Measurements from ENCODE around the gene SERPINA9.
"Not testable (repeated sequence)": the region's sequence is repeated elsewhere in the genome, so short reads cannot be mapped to it uniquely, and the experiment has no call there.

The SERPINA9 gene

DNA sequence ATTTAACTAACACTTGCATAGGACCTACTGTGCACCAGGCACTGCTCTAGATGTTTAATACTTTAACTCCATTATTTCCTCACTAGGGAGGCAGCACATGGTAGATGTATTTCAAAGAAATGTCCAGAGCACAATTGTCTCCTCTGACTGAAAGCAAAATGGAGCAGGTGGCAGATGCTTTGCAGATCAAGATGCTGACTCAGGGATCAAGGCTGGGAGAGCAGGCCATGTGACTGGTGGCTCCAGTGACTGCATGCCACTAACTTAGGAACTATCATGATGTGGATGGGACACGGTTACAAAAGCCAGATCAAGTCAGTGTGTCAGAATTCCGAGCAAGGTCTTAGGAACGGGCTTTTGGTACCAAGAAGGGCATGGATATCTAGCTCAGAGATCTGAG is 51.6 kb downstream of the SERPINA9 start:
- DNase-seq (ENCODE audit: insufficient read length, low spot score) (no peak), FAIRE-seq (no peak)
- TF ChIP-seq CTCF (IDR thresholded peaks at IDR 0.05; ENCODE audit: insufficient read depth, missing control alignments): no peak

GRCh38 chr14:94423453-94424056 is 52.4 kb downstream of the SERPINA9 start:
- no peak for DNase-seq (ENCODE audit: insufficient read length, low spot score)
- FAIRE-seq: no peak
- TF ChIP-seq CTCF (IDR thresholded peaks at IDR 0.05; ENCODE audit: insufficient read depth, missing control alignments): peak; percentile 51

DNA sequence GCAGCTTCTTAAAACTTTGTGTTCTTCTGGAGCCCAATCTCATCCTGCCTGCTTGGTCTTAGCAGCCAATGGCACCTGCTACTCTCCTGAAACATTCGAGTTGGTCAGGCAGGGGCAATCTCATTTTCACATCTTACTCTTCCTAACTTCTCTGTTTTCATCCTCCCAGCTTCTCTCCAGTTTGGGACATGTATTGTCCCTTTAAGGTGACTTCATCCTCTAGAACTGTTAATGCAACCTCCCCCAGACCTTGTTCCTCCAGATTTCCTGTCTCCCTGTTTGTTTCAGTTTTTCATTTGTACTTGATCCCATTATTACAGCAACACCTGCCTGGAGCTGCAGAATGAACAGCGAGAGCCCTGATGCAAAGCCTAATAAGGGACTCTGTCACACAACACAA is 54.7 kb downstream of the SERPINA9 start:
- DNase-seq (ENCODE audit: insufficient read length, low spot score): no peak
- FAIRE-seq: no peak
- TF ChIP-seq CTCF (IDR thresholded peaks at IDR 0.05; ENCODE audit: insufficient read depth, missing control alignments): no peak

GRCh38 chr14:94417497-94418205 is 58.3 kb downstream of the SERPINA9 start:
- not testable (repeated sequence) for FAIRE-seq; DNase-seq (ENCODE audit: insufficient read length, low spot score)

Measured in D721Med (cell line).